ENCODE results near the gene WDFY2.
A peak's percentile ranks its signal among the peaks of the same experiment; 100 is the strongest.

Gene WDFY2

GRCh38 chr13:51600703-51601102, 16.4 kb downstream of the WDFY2 start:
- Mint-ChIP-seq H3K27me3 (no peaks in the 10 kb centered on the region), H3K4me3 (no peak overlapping the region), H3K4me1 (peaks cover 30 to 54% of the 10 kb centered on the region in 2 donors), H3K27ac (no peak overlapping the region), H3K9me3 (peaks cover 0 to 5% of the 10 kb centered on the region in 2 donors), H3K36me3 (peaks cover 0 to 13% of the 10 kb centered on the region in 2 donors)
- no peak for DNase-seq
- no peak for ATAC-seq (replicated peaks)

GRCh38 chr13:51601601-51602565, 17.6 kb downstream of the WDFY2 start:
- H3K27ac Mint-ChIP-seq: no peak overlapping the region
- H3K4me1 Mint-ChIP-seq: peaks cover 28 to 55% of the 10 kb centered on the region in 2 donors
- H3K36me3 Mint-ChIP-seq: peaks cover 0 to 9% of the 10 kb centered on the region in 2 donors
- ATAC-seq (replicated peaks) (no peak), DNase-seq (no peak)
- H3K9me3 Mint-ChIP-seq: peaks cover 0 to 5% of the 10 kb centered on the region in 2 donors
- H3K27me3 Mint-ChIP-seq: no peaks in the 10 kb centered on the region
- no peak overlapping the region for H3K4me3 Mint-ChIP-seq

DNA sequence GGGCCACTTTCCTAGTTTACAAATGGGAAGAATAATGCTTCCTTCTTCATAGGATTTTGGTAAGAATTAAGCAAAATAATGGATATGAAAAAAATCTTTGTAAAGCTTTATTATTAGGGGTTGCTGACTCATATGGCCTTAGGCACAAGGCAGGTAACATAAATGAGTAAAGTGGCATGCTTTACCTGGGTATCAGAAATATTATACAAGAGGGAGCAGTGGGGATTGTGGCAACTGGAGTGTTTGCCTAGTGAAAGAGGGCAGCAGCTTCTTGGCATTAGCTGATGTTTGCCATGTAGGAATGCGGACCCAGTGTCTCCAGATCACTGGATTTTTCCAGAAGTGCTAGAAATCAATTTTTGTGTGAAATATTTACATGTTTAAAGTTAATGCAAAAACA, 19.5 kb downstream of the WDFY2 start:
- Mint-ChIP-seq H3K4me3 (no peak overlapping the region), H3K27ac (no peak overlapping the region), H3K36me3 (peaks cover 3 to 17% of the 10 kb centered on the region in 2 donors), H3K4me1 (peaks cover 32 to 63% of the 10 kb centered on the region in 2 donors), H3K27me3 (no peaks in the 10 kb centered on the region), H3K9me3 (peaks cover 0 to 6% of the 10 kb centered on the region in 2 donors)
- DNase-seq: no peak
- ATAC-seq (replicated peaks): no peak

GRCh38 chr13:51605698-51606097, 21.4 kb downstream of the WDFY2 start:
- Mint-ChIP-seq H3K27ac (no peak overlapping the region), H3K36me3 (peaks cover 5 to 19% of the 10 kb centered on the region in 2 donors), H3K4me1 (peaks cover 39 to 72% of the 10 kb centered on the region in 2 donors), H3K4me3 (no peak overlapping the region), H3K27me3 (no peaks in the 10 kb centered on the region), H3K9me3 (peaks cover 0 to 6% of the 10 kb centered on the region in 2 donors)
- no peak for ATAC-seq (replicated peaks)
- no peak for DNase-seq

- peaks cover 0 to 6% of the 10 kb centered on the region in 2 donors for H3K9me3 Mint-ChIP-seq
- peaks cover 42 to 73% of the 10 kb centered on the region in 2 donors for H3K4me1 Mint-ChIP-seq
- peaks cover 5 to 19% of the 10 kb centered on the region in 2 donors for H3K36me3 Mint-ChIP-seq
- H3K27me3 Mint-ChIP-seq: no peaks in the 10 kb centered on the region
- DNase-seq (no peak), ATAC-seq (replicated peaks) (no peak)
- H3K27ac Mint-ChIP-seq: no peak overlapping the region
- H3K4me3 Mint-ChIP-seq: no peak overlapping the region
Observed at GRCh38 chr13:51607165-51607564, 22.9 kb downstream of the WDFY2 start.

DNA sequence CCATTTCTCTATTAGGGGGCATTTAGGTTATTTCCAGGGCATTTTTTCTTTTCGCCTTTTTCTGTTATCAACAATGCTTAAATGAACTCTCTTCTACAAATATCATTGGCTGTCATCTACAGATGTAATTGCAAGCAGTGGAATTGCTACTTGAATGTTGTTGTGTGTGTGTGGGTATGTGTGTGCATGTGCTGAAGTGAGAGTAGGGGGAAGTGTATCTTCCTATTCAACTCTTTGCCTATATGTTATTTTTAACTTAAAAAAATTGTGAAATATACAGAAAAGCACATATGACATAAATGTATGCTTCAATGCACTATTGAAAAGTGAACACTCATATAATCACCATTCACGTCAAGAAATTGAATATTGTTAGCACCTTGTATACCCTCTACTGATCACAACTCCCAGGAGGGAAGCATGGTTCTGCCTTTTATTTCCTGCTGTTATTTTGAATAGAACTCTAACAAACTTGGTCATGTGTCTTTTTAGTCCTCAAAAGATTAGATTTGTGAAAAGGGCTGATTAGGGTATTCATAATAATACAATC, 24.7 kb downstream of the WDFY2 start:
- H3K36me3 Mint-ChIP-seq: peaks cover 5 to 13% of the 10 kb centered on the region in 2 donors
- H3K9me3 Mint-ChIP-seq: peaks cover 0 to 4% of the 10 kb centered on the region in 2 donors
- peak; percentile 92 to 94 for ATAC-seq (replicated peaks)
- H3K4me3 Mint-ChIP-seq: peak overlapping the region; percentile 57 to 65
- H3K27me3 Mint-ChIP-seq: no peaks in the 10 kb centered on the region
- peaks cover 40 to 78% of the 10 kb centered on the region in 2 donors for H3K4me1 Mint-ChIP-seq
- H3K27ac Mint-ChIP-seq: peak overlapping the region; percentile 74
- no peak for DNase-seq

DNA sequence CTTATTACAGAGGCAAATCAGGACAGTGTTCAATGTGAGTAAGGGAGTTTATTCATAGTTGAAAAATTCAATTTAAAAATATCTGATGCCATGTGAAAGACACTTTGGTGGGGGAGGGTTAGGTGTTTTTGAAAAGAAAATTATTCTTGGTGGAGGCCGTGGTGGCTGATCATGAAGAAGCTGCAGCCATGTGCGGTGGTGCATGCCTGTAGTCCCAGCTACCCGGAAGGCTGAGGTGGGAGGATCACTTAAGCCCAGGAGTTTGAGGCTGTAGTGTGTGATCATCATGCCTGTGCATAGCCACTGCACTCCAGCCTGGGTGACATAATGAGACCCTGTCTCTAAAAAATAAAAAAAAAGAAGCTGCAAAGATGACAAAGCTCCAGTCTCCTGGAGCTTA, 28.6 kb downstream of the WDFY2 start:
- H3K36me3 Mint-ChIP-seq: peaks cover 2 to 6% of the 10 kb centered on the region in 2 donors
- peak; percentile 35 to 44 for ATAC-seq (replicated peaks)
- H3K9me3 Mint-ChIP-seq: no peaks in the 10 kb centered on the region
- H3K27me3 Mint-ChIP-seq: no peaks in the 10 kb centered on the region
- no peak for DNase-seq
- H3K4me1 Mint-ChIP-seq: peaks cover 33 to 62% of the 10 kb centered on the region in 2 donors
- peak overlapping the region; percentile 47 to 55 for H3K4me3 Mint-ChIP-seq
- peak overlapping the region; percentile 86 for H3K27ac Mint-ChIP-seq

GRCh38 chr13:51613535-51613934, 29.3 kb downstream of the WDFY2 start:
- peak overlapping the region; percentile 86 for H3K27ac Mint-ChIP-seq
- H3K4me3 Mint-ChIP-seq: no peak overlapping the region
- H3K36me3 Mint-ChIP-seq: peaks cover 2 to 6% of the 10 kb centered on the region in 2 donors
- ATAC-seq (replicated peaks) (no peak), DNase-seq (no peak)
- no peaks in the 10 kb centered on the region for H3K9me3 Mint-ChIP-seq
- H3K4me1 Mint-ChIP-seq: peaks cover 33 to 60% of the 10 kb centered on the region in 2 donors
- no peaks in the 10 kb centered on the region for H3K27me3 Mint-ChIP-seq

GRCh38 chr13:51614350-51614786, 30.1 kb downstream of the WDFY2 start:
- peaks cover 0 to 3% of the 10 kb centered on the region in 2 donors for H3K36me3 Mint-ChIP-seq
- peak; percentile 21 for DNase-seq
- H3K9me3 Mint-ChIP-seq: no peaks in the 10 kb centered on the region
- peak; percentile 88 to 90 for ATAC-seq (replicated peaks)
- H3K27me3 Mint-ChIP-seq: no peaks in the 10 kb centered on the region
- peak overlapping the region; percentile 98 for H3K27ac Mint-ChIP-seq
- peak overlapping the region; percentile 86 to 95 for H3K4me3 Mint-ChIP-seq
- H3K4me1 Mint-ChIP-seq: peaks cover 31 to 60% of the 10 kb centered on the region in 2 donors

GRCh38 chr13:51618626-51619025, 34.4 kb downstream of the WDFY2 start:
- DNase-seq: no peak
- ATAC-seq (replicated peaks): no peak
- Mint-ChIP-seq H3K4me3 (no peak overlapping the region), H3K36me3 (peaks cover 6 to 14% of the 10 kb centered on the region in 2 donors), H3K27ac (no peak overlapping the region), H3K27me3 (no peaks in the 10 kb centered on the region), H3K4me1 (peaks cover 21 to 33% of the 10 kb centered on the region in 2 donors), H3K9me3 (no peaks in the 10 kb centered on the region)

GRCh38 chr13:51619614-51620013, 35.4 kb downstream of the WDFY2 start:
- Mint-ChIP-seq H3K4me1 (peaks cover 23 to 29% of the 10 kb centered on the region in 2 donors), H3K9me3 (no peaks in the 10 kb centered on the region), H3K27me3 (no peaks in the 10 kb centered on the region), H3K36me3 (peaks cover 6 to 11% of the 10 kb centered on the region in 2 donors), H3K4me3 (no peak overlapping the region), H3K27ac (no peak overlapping the region)
- DNase-seq: no peak
- peak; percentile 85 to 91 for ATAC-seq (replicated peaks)

GRCh38 chr13:51620165-51620983, 36.1 kb downstream of the WDFY2 start:
- no peak for DNase-seq
- Mint-ChIP-seq H3K4me3 (no peak overlapping the region), H3K36me3 (peaks cover 6 to 11% of the 10 kb centered on the region in 2 donors), H3K27me3 (no peaks in the 10 kb centered on the region), H3K4me1 (peaks cover 27 to 35% of the 10 kb centered on the region in 2 donors), H3K9me3 (no peaks in the 10 kb centered on the region), H3K27ac (peak overlapping the region; percentile 63)
- ATAC-seq (replicated peaks): no peak

DNA sequence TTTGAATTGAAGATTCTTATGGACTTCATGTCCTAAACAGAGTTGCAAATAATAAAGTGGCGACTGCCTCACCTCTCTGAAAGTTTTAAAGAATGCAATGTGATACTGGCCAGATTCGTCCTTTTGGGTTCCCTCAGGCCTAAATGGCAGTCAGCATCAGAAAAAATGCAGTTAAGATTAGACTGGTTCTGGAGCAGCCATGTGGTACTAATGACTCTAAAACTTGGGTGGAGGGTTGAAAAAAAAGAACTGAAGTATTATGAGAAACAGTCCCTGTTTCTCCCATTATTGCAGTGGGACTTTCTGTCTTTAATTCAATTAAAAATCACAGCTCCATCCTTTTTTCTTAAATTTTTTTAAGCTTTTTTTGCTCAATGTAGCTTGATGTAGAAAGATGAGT, 37.3 kb downstream of the WDFY2 start:
- DNase-seq (no peak), ATAC-seq (replicated peaks) (no peak)
- Mint-ChIP-seq H3K27me3 (no peaks in the 10 kb centered on the region), H3K36me3 (peaks cover 6 to 11% of the 10 kb centered on the region in 2 donors), H3K9me3 (no peaks in the 10 kb centered on the region), H3K4me3 (no peak overlapping the region), H3K27ac (no peak overlapping the region), H3K4me1 (peaks cover 31 to 44% of the 10 kb centered on the region in 2 donors)

GRCh38 chr13:51623473-51623872, 39.2 kb downstream of the WDFY2 start:
- ATAC-seq (replicated peaks) (no peak), DNase-seq (no peak)
- Mint-ChIP-seq H3K4me3 (no peak overlapping the region), H3K27ac (peak overlapping the region; percentile 25), H3K36me3 (peaks cover 6 to 11% of the 10 kb centered on the region in 2 donors), H3K27me3 (no peaks in the 10 kb centered on the region), H3K9me3 (no peaks in the 10 kb centered on the region), H3K4me1 (peaks cover 31 to 44% of the 10 kb centered on the region in 2 donors)
